HG03565 (cell line): ENCODE measurements around the gene TMPRSS4.
A peak's percentile ranks its signal among the peaks of the same experiment; 100 is the strongest.

Source experiments
- ATAC-seq: cut with Tn5 transposase; IDR thresholded peaks from one replicate; pipeline ENCODE4 v1.9.1; 2021; ENCODE audit warnings: mild to moderate bottlenecking, moderate library complexity; ENCODE audit not compliant: unreplicated experiment

TMPRSS4 gene

GRCh38 chr11:118132385-118133151 lies 55.7 kb downstream of the TMPRSS4 start:
- no peak for ATAC-seq

- no peak for ATAC-seq
Measured at GRCh38 chr11:118133816-118134215, 56.9 kb downstream of the TMPRSS4 start.

- ATAC-seq = no peak
Measured at GRCh38 chr11:118135051-118135795, 58.3 kb downstream of the TMPRSS4 start.

DNA sequence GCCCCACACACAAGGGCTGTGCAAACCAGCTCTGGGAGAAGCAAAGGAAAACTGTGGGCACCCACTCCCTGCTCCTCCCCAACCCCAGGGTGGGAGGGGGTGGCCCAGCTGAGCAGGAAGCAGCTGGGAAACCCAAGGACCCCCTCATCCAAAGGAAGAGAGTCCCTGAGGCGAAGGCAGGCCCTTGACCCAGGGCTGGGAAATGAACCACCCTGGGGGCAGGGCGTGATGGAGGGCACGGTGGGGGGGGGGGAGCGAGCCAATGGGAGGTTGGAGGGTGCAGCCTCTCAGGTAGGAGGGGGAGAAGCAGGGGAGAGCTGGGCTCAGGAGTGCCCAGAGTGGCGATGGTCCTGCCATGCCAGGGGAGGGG lies 58.9 kb downstream of the TMPRSS4 start:
- no peak for ATAC-seq

DNA sequence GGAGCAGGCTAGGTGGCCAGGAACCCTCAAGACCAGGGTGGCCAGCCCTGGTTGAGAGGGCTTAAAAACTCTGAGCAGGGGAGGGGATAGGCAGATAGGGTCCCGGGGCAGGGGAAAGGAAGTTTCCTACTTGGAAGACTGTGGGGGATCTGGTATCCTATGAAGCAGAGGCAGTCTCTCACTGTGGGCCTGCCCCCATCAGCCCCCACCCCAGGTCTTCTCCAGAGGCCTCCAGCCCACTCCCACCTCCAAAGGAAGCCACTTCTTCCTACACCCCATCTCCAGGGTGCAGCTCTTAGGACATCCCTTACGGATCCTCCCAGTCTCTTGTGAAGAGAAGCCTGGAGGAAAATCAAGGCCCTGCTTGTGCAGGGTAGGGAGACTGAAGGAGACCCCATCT lies 59.5 kb downstream of the TMPRSS4 start:
- ATAC-seq = no peak

GRCh38 chr11:118136801-118137200 lies 59.9 kb downstream of the TMPRSS4 start:
- no peak for ATAC-seq

DNA sequence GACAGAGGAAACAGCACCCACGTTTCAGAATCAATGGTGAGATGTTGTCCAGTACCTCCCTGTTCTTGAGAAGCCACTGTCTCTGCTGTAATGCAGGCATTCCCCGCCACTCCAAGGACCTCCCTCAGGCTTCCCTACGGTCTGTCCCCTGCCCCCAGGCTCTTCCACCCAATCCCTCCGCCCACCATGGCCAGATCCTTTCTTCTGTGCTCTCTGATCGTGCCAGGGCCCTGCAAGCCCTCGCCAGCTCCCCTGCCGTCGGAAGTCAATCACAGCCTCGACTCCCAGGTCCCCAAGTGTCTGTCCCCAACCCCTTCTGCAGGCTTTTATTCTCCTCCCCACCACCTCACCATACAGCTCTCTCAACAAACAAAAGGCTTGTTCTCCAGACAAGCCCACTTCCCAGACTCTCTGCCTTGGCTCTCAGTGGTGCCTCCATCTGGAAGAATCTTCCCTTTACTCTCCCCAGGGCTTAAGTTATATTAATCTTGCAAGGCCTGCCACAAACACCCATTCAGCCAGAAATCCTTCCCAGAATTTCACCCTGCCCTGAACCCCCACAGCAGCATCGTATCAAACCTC lies 62.1 kb downstream of the TMPRSS4 start:
- no peak for ATAC-seq

DNA sequence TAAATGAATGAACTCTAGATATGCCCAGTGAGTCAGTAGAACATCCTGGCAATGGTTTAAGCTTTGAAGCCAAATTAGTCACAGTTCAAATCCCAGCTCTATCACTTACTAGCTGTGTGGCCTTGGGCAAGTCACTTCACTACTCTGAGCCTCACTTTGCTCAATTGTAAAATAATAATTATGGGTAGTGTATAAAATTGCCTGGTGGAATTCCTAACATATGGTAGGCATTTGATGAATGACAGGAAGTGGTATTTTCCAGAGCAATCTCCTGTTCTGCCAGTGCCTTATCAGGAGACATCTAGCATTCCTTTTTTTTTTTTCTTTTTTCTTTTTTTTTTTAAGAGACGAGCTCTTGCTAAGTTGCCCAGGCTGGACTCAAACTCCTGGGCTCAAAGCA lies 62.7 kb downstream of the TMPRSS4 start:
- no peak for ATAC-seq

GRCh38 chr11:118142081-118142480 lies 65.2 kb downstream of the TMPRSS4 start:
- ATAC-seq = no peak

DNA sequence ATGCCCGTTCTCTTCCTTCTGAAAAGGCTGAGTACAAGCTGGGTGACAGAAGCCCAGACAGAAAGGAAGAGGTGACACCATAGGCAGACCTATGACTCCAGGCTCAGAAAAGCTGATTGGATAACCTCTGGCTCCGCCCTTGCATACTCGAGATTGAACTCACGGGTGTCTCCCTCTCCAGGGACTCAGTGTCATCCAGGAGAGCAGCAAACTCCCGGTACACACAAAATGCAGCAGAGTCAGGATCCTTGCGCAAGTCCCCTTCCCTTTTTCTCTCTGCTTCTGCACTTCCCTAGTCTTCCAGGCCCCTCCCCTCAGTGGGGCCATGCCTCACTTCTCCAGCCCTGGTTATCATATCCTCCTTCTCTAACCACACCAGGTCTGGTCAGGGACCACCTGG lies 65.9 kb downstream of the TMPRSS4 start:
- ATAC-seq = no peak

DNA sequence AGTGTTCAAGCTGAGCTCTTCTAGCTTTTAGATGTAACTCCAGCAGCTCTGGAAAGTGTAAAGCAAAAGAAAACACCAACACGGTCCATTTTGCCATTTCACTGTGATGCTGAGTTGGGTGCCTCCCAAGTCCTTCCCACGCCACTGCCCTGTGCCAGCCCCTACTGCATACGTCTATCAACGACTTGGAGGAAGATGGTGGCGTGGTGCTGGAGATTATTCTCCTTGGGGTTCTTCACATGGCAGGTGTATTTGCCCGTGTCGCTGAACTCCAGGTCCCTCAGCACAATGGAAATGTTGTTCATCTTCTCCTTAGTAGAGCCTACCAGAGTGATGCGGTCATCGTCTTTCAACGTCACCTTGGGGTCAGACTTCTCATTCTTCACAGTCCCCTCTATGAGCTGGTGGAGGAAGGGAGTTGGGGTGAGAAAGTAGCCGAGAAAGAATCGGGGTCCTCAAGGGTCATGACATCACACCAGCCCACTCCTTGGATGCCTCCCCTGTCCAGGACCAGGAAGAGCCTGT lies 66.8 kb downstream of the TMPRSS4 start:
- ATAC-seq = no peak

DNA sequence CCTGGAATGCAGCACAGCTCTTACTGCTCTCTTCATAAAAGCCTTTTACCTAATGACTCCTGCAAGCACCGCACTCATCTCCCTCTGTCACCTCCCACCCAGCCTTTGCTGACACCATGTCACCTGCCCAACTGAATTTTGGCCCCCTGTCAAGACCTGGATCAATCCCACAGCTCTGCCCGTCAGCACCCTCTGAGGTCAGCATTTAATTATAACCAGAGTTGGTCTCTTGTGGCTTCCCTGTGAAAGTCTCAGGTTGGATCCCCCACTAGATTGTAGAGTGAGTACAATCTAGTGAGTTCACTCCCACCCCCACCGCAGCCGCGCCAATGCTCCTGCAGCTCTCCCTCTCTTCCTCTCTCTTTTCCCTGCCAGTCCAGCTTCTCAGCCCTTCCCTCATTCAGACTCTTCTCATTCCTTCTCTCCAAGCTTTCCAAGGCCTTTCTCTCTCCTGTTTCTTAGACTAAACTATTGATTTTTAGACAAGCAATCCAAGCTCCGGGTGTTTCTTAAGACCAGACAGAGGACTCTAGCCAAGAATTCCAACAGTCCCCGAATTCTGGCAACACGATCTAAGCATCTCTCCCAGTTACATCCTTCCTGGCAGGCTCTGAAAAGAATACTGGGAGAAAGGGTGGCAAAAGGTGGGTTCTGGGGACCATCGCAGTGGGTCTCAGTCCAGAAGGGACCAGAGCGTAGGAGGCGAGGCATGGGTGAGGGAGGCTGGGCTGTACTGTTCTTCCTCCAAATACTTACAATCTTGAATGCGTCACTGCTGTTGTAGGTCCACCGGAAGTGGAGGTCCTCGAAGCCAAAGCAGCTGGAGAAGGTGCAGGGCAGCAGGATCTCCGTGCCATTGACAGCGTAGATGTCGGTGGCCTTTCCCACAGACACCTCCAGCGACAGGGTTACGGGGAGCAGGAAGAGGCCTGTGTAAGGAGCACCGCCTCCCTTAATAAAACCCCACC lies 67.7 kb downstream of the TMPRSS4 start:
- no peak for ATAC-seq

GRCh38 chr11:118145285-118146227 lies 68.7 kb downstream of the TMPRSS4 start:
- peak; percentile 77 for ATAC-seq

DNA sequence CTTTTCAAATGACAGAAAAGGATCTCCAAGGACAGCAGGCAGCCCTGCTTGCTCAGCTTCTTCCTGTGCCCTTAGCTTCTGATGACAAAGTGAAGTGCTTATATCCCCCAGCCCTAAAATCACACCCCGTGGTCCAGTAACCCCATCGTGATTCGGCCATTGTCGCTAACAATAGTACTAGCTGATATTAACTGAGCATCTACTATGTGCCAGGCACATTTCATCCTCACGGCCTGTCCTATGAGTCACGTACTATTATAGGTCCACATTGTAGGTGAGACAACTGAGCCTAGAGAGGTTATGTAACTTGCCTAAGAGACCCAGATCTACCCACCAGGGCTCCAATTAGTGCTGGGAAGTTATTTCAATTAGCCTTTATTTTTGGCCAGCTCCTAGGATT lies 69.7 kb downstream of the TMPRSS4 start:
- no peak for ATAC-seq

- no peak for ATAC-seq
Measured at GRCh38 chr11:118147502-118147901, 70.6 kb downstream of the TMPRSS4 start.

DNA sequence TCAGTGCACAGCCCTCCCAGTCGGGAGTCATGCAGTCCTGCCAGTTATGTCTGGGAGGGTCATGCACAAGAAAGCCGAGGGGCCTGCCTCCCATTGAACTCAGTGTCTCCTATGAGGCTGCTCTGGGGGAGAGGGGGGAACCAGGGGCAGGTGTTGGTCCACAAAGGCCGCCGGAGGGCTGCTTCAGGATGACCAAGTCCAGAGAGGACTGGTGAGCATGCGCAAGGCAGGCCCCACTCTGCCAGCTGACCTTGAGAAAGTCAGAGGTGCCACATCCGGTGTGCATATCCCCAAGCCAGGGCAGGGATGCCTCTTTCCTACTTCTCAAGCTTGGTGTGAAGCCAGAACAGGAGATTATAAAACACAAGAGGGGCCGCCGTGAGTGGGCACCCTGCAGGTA lies 71.4 kb downstream of the TMPRSS4 start:
- ATAC-seq = no peak

DNA sequence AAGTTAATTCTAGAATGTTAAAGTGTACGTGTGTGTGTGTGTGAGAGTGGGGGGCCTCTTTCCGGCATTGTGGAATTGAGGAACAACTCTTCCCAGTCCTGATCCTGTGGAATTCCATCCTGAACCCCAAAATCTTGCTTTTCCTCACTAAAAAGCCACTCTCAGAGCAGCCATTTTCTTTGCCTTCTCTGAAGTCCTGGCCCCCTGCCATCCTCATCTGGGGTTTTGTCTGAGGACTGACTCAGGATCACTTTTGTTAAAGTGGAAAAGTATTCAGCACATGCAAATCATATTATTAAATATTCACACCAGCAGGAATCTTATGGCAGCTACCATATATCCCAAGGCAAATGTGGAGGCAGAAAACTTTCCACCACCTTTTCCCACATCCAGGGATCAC lies 72.0 kb downstream of the TMPRSS4 start:
- ATAC-seq = no peak

DNA sequence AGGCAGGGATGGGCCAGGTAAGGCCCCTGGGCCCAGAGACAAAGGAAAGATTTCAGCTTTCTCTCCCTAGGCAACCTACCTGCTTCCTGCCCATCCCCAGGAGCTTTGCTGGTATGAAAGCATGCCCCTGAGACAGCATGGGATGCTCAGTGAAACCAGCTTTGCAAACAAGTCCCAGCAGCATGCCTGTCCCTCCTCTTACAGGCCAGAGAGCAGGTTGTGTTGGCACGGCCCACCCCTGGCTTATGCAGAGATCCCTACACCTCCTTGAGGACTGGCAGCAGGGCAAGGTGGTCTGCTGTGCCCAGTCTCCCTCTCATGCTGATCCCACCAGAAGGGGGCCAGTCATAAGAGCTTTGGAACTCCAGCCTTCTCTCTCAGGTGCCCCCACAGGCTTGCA lies 72.6 kb downstream of the TMPRSS4 start:
- ATAC-seq = no peak

- ATAC-seq = no peak
Measured at GRCh38 chr11:118151431-118151830, 74.6 kb downstream of the TMPRSS4 start.
